ENCODE measurements around the gene CDADC1.

- TF ChIP-seq SMC3 (IDR thresholded peaks at IDR 0.05; ENCODE audit: borderline replicate concordance, low read length) (no peak), EZH2 (IDR thresholded peaks at IDR 0.05; ENCODE audit: borderline replicate concordance, control insufficient read depth, low read depth, low read length) (no peak), SREBF1 (IDR thresholded peaks at IDR 0.05; ENCODE audit: low read length) (no peak), ZNF274 (IDR thresholded peaks at IDR 0.05; ENCODE audit: insufficient read depth, insufficient read length) (no peak), SUPT20H (IDR thresholded peaks at IDR 0.05; ENCODE audit: borderline replicate concordance, control insufficient read depth, low read depth, low read length) (no peak), E4F1 (IDR thresholded peaks at IDR 0.05; ENCODE audit: borderline replicate concordance, partially characterized antibody) (no peak), BHLHE40 (IDR thresholded peaks at IDR 0.05; ENCODE audit: borderline replicate concordance in 1 of 2, low read depth in 2 of 2, low read length in 1 of 2) (no peak), CTCF (IDR thresholded peaks at IDR 0.05 in 2 of 3, conservative IDR thresholded peaks at IDR 0.05 in 1 of 3; ENCODE audit: control insufficient read depth in 2 of 3, extremely low read depth in 1 of 3, insufficient read depth in 1 of 3, low read depth in 3 of 3, low read length in 3 of 3) (no peak), HDAC2 (IDR thresholded peaks at IDR 0.05) (no peak), HSF1 (IDR thresholded peaks at IDR 0.05; ENCODE audit: low read depth, low read length) (no peak)
Measured at GRCh38 chr13:49278211-49278610, 30.5 kb downstream of the CDADC1 start.

Data from GM12878 (cell line).